Neural crest cell (in vitro differentiated cells): ENCODE measurements around the gene FHOD3. TPM values are rescaled to one million over a fixed set of nuclear protein-coding genes. Genes with fewer than 3 reads are reported as not detected.
A peak's percentile ranks its signal among the peaks of the same experiment; 100 is the strongest.

Experiments
- DNase-seq: peaks from one replicate; pipeline ENCODE4 v3.0.0; 2021; ENCODE audit warnings: low read depth, mixed read lengths, low spot score
- H3K27ac Mint-ChIP-seq: one replicate; pipeline ENCODE4 v1.8.0; 2021; ENCODE audit warnings: mild to moderate bottlenecking, mixed read lengths; ENCODE audit not compliant: unreplicated experiment
- H3K27me3 Mint-ChIP-seq: 2 replicates; pipeline ENCODE4 v1.8.0; 2021; ENCODE audit warnings: low read depth, mild to moderate bottlenecking, mixed read lengths
- H3K36me3 Mint-ChIP-seq: 2 replicates; pipeline ENCODE4 v1.8.0; 2021; ENCODE audit warnings: low read depth, mild to moderate bottlenecking, mixed read lengths
- H3K4me1 Mint-ChIP-seq: 2 replicates; pipeline ENCODE4 v1.8.0; 2021; ENCODE audit warnings: mixed read lengths
- H3K4me3 Mint-ChIP-seq: one replicate; pipeline ENCODE4 v1.8.0; 2021; ENCODE audit warnings: mild to moderate bottlenecking, mixed read lengths
- H3K9me3 Mint-ChIP-seq: 2 replicates; pipeline ENCODE4 v1.8.0; 2021; ENCODE audit warnings: mixed read lengths
- CTCF ChIP-seq: fragments of 200-600 bp; sonication (generic); conservative IDR thresholded peaks from 2 replicates; pipeline ENCODE4 v1.5.0; 2021; ENCODE audit warnings: antibody characterized with exemption, mild to moderate bottlenecking
- total RNA-seq: library from RNA; stranded (reverse); gene quantifications from 2 replicates; pipeline ENCODE4 v1.2.1, GENCODE V29; 2021

The FHOD3 gene
- total RNA-seq, 1 donor from 2014 or later = 28.6 TPM

DNA sequence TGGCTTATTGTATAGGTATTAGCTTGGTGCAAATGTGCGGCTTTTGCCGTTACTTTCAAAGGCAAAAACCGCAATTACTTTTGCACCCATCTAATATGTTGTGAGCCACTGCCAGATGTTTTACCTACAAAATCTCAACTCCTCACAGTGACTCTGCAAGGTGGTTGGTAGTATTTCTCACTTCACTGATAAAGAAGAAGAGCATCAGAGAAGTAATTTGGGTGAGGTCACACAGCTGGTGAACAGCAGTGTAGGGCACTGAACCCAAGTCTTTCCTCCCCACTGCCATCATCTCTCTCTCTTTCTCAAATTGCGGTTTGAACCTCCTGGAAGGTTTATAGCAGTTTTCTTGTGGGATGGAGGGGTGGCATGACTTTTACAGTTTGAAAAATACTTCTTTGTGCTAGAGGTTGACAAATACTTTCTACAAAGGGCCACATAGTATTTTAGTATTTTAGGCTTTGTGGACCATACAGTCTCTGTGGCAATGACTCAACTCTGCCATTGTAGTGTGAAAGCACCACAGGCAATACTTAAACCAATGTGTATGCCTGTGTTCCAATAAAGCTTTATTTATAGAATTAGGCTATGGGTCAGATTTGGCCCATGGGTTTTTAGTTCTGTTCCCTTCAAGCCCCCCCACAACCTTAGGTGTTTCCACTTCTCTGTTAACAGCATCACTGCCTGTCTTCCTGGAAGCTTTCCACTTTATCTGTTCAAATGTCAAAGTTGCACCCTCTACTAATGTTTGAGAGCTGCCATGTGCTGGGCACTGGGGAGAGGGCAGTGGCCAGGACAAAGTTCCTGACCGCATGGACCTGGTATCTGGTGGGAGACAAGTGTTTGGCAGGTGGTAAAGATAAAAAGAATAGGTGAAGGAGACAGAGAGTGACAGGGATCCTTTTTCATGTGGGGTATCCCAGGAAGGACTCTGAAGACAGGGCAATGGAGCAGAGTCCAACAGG, 30.1 kb downstream of the FHOD3 start:
- no peak for DNase-seq
- TF ChIP-seq CTCF = no peak
- Mint-ChIP-seq H3K4me3 (no peak overlapping the region), H3K36me3 (no peaks in the 10 kb centered on the region), H3K4me1 (peaks cover 12% of the 10 kb centered on the region), H3K27ac (no peak overlapping the region), H3K9me3 (no peaks in the 10 kb centered on the region), H3K27me3 (no peaks in the 10 kb centered on the region)

DNA sequence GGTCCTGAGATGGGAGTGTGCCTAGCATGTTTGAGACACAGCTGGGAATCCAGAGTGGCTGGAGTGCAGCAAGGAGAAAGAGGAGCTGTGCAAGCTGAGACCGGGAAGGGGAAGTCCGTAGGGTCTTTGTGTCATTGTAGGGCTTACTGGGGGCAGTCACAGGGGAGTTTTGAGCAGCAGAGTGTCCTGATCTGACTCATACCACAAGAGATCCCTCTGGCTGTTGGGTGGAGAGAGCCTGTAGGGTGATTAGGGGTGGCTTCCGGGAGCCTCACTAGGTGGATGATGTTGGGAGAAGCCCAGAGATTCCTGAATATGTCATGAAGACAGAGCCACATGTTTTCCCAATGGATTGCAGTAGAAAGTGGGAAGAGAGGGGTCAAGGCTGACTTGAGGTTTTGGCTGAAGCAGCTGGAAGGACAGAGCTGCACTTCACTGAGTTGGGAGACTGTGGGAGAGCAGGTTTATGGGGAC, 30.9 kb downstream of the FHOD3 start:
- Mint-ChIP-seq H3K9me3 (no peaks in the 10 kb centered on the region), H3K36me3 (no peaks in the 10 kb centered on the region), H3K27me3 (no peaks in the 10 kb centered on the region), H3K4me3 (no peak overlapping the region), H3K4me1 (peaks cover 12% of the 10 kb centered on the region), H3K27ac (peak overlapping the region; percentile 51)
- TF ChIP-seq CTCF = no peak
- no peak for DNase-seq

- Mint-ChIP-seq H3K4me3 (no peak overlapping the region), H3K27me3 (no peaks in the 10 kb centered on the region), H3K36me3 (no peaks in the 10 kb centered on the region), H3K4me1 (peaks cover 16% of the 10 kb centered on the region), H3K9me3 (no peaks in the 10 kb centered on the region), H3K27ac (no peak overlapping the region)
- no peak for DNase-seq
- TF ChIP-seq CTCF = no peak
Observed at GRCh38 chr18:36328916-36329315, 31.4 kb downstream of the FHOD3 start.

DNA sequence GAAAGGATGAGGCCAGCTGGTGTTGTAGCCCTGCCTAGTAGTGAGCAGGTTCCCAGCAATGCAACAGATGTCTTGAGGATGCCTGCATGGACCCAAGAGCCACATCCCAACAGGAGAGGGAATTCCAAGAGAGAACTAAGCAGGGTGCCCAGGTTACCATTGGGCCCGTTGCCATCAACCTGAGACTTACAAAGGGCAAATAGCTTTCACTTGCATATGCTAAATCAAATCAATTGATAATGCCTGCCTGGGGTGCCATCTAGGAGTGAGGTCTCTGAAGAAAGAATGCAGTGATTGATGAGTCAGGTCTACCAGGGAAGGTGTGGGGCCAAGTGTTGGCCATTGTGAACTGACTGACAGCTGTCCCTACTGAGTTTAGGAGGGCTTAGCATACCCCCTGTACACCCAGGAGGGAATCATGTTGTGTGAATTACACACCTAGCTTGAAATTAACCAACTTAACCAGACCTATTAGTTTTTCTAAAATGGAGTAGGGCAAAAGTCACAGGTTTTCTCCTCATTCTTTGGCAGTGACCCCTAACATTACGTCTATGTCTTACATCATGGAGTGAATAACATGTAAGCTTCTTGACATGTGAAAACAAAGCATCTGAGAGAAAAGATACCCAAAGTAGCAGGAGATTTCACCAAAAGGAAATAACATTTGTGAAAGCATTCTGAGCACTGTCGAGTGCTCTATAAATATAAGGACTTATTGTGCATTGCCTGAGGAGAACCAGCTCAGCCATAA, 32.3 kb downstream of the FHOD3 start:
- Mint-ChIP-seq H3K36me3 (no peaks in the 10 kb centered on the region), H3K27ac (no peak overlapping the region), H3K4me1 (peaks cover 24% of the 10 kb centered on the region), H3K9me3 (no peaks in the 10 kb centered on the region), H3K4me3 (no peak overlapping the region), H3K27me3 (no peaks in the 10 kb centered on the region)
- no peak for DNase-seq
- TF ChIP-seq CTCF = no peak

DNA sequence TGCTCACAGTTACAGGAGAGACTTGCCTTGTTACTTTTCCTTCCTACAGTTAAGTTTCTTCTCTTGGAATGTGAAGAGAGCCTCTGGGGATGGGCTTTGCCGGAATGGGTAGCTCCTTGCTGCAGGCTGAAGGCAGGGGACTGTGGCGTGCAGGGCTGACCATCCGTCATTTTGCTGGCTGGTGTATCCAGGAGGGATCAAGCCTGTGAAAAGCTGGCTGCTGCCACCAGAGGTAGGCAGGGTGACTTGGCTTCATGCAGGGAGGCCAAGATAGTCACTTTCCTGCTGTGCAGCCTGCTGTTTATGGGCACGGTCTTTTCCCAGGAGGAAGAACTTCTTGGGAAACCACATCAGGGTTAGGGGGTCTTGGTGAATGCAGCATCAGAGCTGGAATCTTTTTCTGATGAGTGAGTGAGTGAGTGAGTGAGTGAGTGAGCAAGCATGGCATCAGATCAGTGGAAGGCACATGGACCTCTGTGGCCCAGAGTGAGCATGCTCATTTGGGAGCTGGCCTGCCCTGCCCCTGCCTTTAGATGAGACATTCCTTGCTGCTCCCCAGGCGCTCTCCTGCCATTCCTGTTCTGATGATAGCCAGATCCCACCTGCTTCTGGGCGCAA, 33.0 kb downstream of the FHOD3 start:
- Mint-ChIP-seq H3K36me3 (no peaks in the 10 kb centered on the region), H3K27me3 (no peaks in the 10 kb centered on the region), H3K4me3 (no peak overlapping the region), H3K9me3 (no peaks in the 10 kb centered on the region), H3K27ac (no peak overlapping the region), H3K4me1 (peaks cover 24% of the 10 kb centered on the region)
- no peak for TF ChIP-seq CTCF
- no peak for DNase-seq
